GM12878 (cell line): ENCODE measurements around the gene GFAP. TPM values are rescaled to one million over a fixed set of nuclear protein-coding genes. Genes with fewer than 3 reads are reported as not detected.

Experiments used
- ATAC-seq: fragments of 200-7000 bp; cut with Tn5 transposase; 3 replicates; pipeline ENCODE4 v1.9.1; 2020; ENCODE audit warnings: mild to moderate bottlenecking, moderate library complexity
- BruUV-seq: library from RNA; stranded (reverse); fragments of 400-500 nt; replicated peaks from 2 replicates; lab custom pipeline; 2021; lab: Mats Ljungman, UMichigan
- CTCF ChIA-PET: fragments of 300-600 bp; sonication (Branson Sonifier 250); formaldehyde crosslinking; extraction: SDS; loops from one replicate; lab custom pipeline; 2021; ENCODE audit warnings: inconsistent platforms; lab: Yijun Ruan, JAX
- POLR2A ChIA-PET: fragments of 350-600 bp; formaldehyde crosslinking; extraction: SDS; loops from one replicate; lab custom pipeline; 2021; ENCODE audit warnings: inconsistent platforms; lab: Charles Lee
- RAD21 ChIA-PET: fragments of 300-600 bp; sonication (Branson Sonifier 250); formaldehyde crosslinking; loops from one replicate; lab custom pipeline; 2023; ENCODE audit warnings: antibody characterized with exemption; ENCODE audit not compliant: unreplicated experiment; lab: Charles Lee
- SMC1A ChIA-PET: fragments of 300-600 bp; sonication (Branson Sonifier 250); formaldehyde crosslinking; loops from one replicate; lab custom pipeline; 2023; ENCODE audit not compliant: unreplicated experiment, uncharacterized antibody; lab: Charles Lee
- DNase-seq: peaks from one replicate; pipeline ENCODE4 v3.0.0-alpha.2; 2011; ENCODE audit warnings: low read depth, low spot score
- FAIRE-seq: peaks from 3 replicates; lab custom pipeline; 2011; peaks lifted over from hg19 to GRCh38; lab: Jason Lieb, UNC
- H2AFZ ChIP-seq: 2 replicates; pipeline ENCODE4 v1.6.0; 2011; ENCODE audit warnings: low read depth, low read length, control low read depth; ENCODE audit not compliant: control insufficient read depth
- H3K27ac ChIP-seq: 2 replicates; pipeline ENCODE4 v1.5.1; 2011; ENCODE audit warnings: control low read depth; ENCODE audit not compliant: control insufficient read depth, insufficient read depth
- H3K27me3 ChIP-seq, 2 experiments: replicated peaks in 1 of 2; 2 replicates each; pipeline versions ENCODE4 v1.6.0 to v1.6.1; 2011; ENCODE audit warnings: low read length in 1 of 2; ENCODE audit not compliant: control insufficient read depth in 2 of 2, insufficient read depth in 2 of 2
- H3K36me3 ChIP-seq, 2 experiments: 2 replicates each; pipeline ENCODE4 v1.5.1; 2011; ENCODE audit warnings: low read length in 1 of 2; ENCODE audit not compliant: control insufficient read depth in 2 of 2, insufficient read depth in 2 of 2
- H3K4me1 ChIP-seq: 2 replicates; pipeline ENCODE4 v1.6.1; 2011; ENCODE audit warnings: mild to moderate bottlenecking, low read length, moderate library complexity, mixed read lengths; ENCODE audit not compliant: control insufficient read depth, insufficient read depth
- H3K4me2 ChIP-seq: 2 replicates; pipeline ENCODE4 v1.6.0; 2011; ENCODE audit warnings: control low read depth; ENCODE audit not compliant: control insufficient read depth, insufficient read depth
- H3K4me3 ChIP-seq: fragments of 200-600 bp; sonication (generic); 2 replicates; pipeline ENCODE4 v1.5.1; 2016
- H3K79me2 ChIP-seq: 2 replicates; pipeline ENCODE4 v1.6.0; 2011; ENCODE audit warnings: low read length; ENCODE audit not compliant: control insufficient read depth, insufficient read depth
- H3K9ac ChIP-seq: 2 replicates; pipeline ENCODE4 v1.8.0; 2011; ENCODE audit warnings: low read length, control low read depth, mixed read lengths; ENCODE audit not compliant: control insufficient read depth, insufficient read depth
- H3K9me3 ChIP-seq: replicated peaks from 3 replicates; pipeline ENCODE4 v1.5.1; 2011; ENCODE audit warnings: mild to moderate bottlenecking, low read length; ENCODE audit not compliant: control insufficient read depth, insufficient read depth
- H4K20me1 ChIP-seq: 2 replicates; pipeline ENCODE4 v1.6.0; 2011; ENCODE audit not compliant: control insufficient read depth, insufficient read depth
- CBX3 ChIP-seq: fragments of 200-600 bp; sonication (generic); IDR thresholded peaks from 2 replicates; pipeline ENCODE4 v1.6.1; 2016; ENCODE audit warnings: low read depth, borderline replicate concordance
- CBX5 ChIP-seq: sonication (generic); IDR thresholded peaks from 2 replicates; pipeline ENCODE4 v1.6.1; 2016; ENCODE audit warnings: low read depth, moderate library complexity, mild to moderate bottlenecking, inconsistent platforms
- MYB ChIP-seq: fragments of 150-350 bp; IDR thresholded peaks from 2 replicates; pipeline ENCODE4 v1.6.1; 2014; ENCODE audit warnings: mild to moderate bottlenecking, low read depth, low read length, borderline replicate concordance
- NFIC ChIP-seq: IDR thresholded peaks from 2 replicates; pipeline ENCODE4 v1.6.1; 2012; ENCODE audit warnings: low read depth, mild to moderate bottlenecking, inconsistent platforms, low read length, moderate library complexity
- NFYA ChIP-seq: IDR thresholded peaks from 2 replicates; pipeline ENCODE4 v1.6.1; 2011; ENCODE audit warnings: low read depth, mild to moderate bottlenecking, low read length, improper control_type of control experiment, borderline replicate concordance
- NR2F1 ChIP-seq: fragments of 450-650 bp; conservative IDR thresholded peaks from 2 replicates; pipeline ENCODE4 v1.6.1; 2017; ENCODE audit warnings: mild to moderate bottlenecking
- POLR2A ChIP-seq: IDR thresholded peaks from 2 replicates; pipeline ENCODE4 v1.6.1; 2011; ENCODE audit warnings: low read depth, mild to moderate bottlenecking, low read length
- RBBP5 ChIP-seq: fragments of 200-600 bp; sonication (generic); conservative IDR thresholded peaks from 2 replicates; pipeline ENCODE4 v1.6.1; 2016
- WRNIP1 ChIP-seq: IDR thresholded peaks from 2 replicates; pipeline ENCODE4 v1.6.1; 2011; ENCODE audit warnings: low read depth, low read length, improper control_type of control experiment, borderline replicate concordance
- ZNF274 ChIP-seq: IDR thresholded peaks from one replicate; pipeline ENCODE4 v1.8.0; 2011; ENCODE audit not compliant: insufficient read length, insufficient read depth
- ZNF622 ChIP-seq: fragments of 450-650 bp; IDR thresholded peaks from 2 replicates; pipeline ENCODE4 v1.6.1; 2017; ENCODE audit warnings: mild to moderate bottlenecking, inconsistent platforms
- WGBS: methylation state at CpG from one replicate; pipeline ENCODE4 v1.1.6; 2016; ENCODE audit warnings: low lambda C conversion rate; ENCODE audit not compliant: insufficient replicate concordance, insufficient coverage; ENCODE audit errors: missing lambda C conversion rate; 5-methylcytosine and 5-hydroxymethylcytosine counted together
- in situ Hi-C: fragments of 300-500 bp; cut with MboI; formaldehyde crosslinking; loops from 9 replicates; pipeline ENCODE4 v1.14.3; 2018; ENCODE audit warnings: mixed read lengths
- intact Hi-C: fragments of 100-400 bp; cut with micrococcal nuclease; formaldehyde crosslinking; loops from one replicate; pipeline ENCODE4 v1.14.2; 2022; ENCODE audit not compliant: unreplicated experiment
- polyA plus RNA-seq, 11 experiments: library from polyadenylated mRNA; depleted of rRNA in 4 of 11; unstranded in 6 of 11; stranded (reverse) in 5 of 11; fragments of >200 nt; fragmentation: Nextera tagmentation in 4 of 11; fragmentation: Illumina TruSeq in 1 of 11; extraction: Ambion mirVana in 4 of 11; extraction: Trizol in 1 of 11; gene quantifications; 1 replicate in 1 of 11; 2 replicates in 10 of 11; pipeline versions ENCODE4 v1.2.1 to v1.2.3, GENCODE V29; 2011 to 2016; ENCODE audit warnings: inconsistent platforms in 2 of 11, missing spikeins in 2 of 11, low read depth in 1 of 11
- total RNA-seq, 4 experiments: library from RNA; depleted of rRNA in 3 of 4; stranded (reverse); fragments of >200 nt in 3 of 4; fragmentation: Illumina TruSeq in 1 of 4; extraction: Trizol in 1 of 4; gene quantifications; 2 replicates each; pipeline versions ENCODE4 v1.2.1 to v1.2.3, GENCODE V29; 2013 to 2021
- TF ChIP-seq, protein P1 (sequence below): fragments of 450-650 bp; IDR thresholded peaks from 2 replicates; pipeline ENCODE4 v1.6.1; 2017; ENCODE audit warnings: low read depth, mild to moderate bottlenecking, moderate library complexity

GFAP gene
- total and polyA plus RNA-seq, 10 of the 15 experiments (the other 5 are each of a cell fraction or from before 2014, with no cell fraction given): 0.04 to 0.25 TPM; not detected in 8

GRCh38 chr17:44879376-44879775, 35.9 kb downstream of the GFAP start:
- RAD21 ChIA-PET: interaction anchor here (0.9 kb wide), 1 partner anchor 13 kb away, joined by 3 read pairs; no protein-coding TSS in a partner anchor
- Histone ChIP-seq H3K4me3 (no peak overlapping the region), H4K20me1 (no peaks in the 10 kb centered on the region; the same call in 1 of the 2 replicates), H3K79me2 (no peaks in the 10 kb centered on the region), H3K27me3 (no peaks in the 10 kb centered on the region), H3K36me3 (peaks cover 17 to 35% of the 10 kb centered on the region in 2 experiments), H2AFZ (no peak overlapping the region), H3K4me2 (no peak overlapping the region), H3K4me1 (no peaks in the 10 kb centered on the region), H3K9me3 (no peaks in the 10 kb centered on the region), H3K9ac (no peak overlapping the region), H3K27ac (no peak overlapping the region)
- BruUV-seq: no TSS peak
- WGBS: 99% methylated on average over 6 of the region's 6 CpGs
- POLR2A ChIA-PET: no interaction called here
- FAIRE-seq (no peak), ATAC-seq (no peak), DNase-seq (no peak)
- in situ Hi-C loops: no loop called here
- CTCF ChIA-PET: interaction anchor here (0.6 to 2.5 kb wide), 17 partner anchors 10 to 356 kb away, joined by 3 to 21 read pairs (median 3); partner anchors contain the start of genes ACBD4 and EFTUD2
- TF ChIP-seq NR2F1: no peak
- TF ChIP-seq, protein P1, sequence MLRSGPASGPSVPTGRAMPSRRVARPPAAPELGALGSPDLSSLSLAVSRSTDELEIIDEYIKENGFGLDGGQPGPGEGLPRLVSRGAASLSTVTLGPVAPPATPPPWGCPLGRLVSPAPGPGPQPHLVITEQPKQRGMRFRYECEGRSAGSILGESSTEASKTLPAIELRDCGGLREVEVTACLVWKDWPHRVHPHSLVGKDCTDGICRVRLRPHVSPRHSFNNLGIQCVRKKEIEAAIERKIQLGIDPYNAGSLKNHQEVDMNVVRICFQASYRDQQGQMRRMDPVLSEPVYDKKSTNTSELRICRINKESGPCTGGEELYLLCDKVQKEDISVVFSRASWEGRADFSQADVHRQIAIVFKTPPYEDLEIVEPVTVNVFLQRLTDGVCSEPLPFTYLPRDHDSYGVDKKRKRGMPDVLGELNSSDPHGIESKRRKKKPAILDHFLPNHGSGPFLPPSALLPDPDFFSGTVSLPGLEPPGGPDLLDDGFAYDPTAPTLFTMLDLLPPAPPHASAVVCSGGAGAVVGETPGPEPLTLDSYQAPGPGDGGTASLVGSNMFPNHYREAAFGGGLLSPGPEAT: no peak
- TF ChIP-seq CBX3: no peak
- TF ChIP-seq ZNF622: no peak
- no peak for TF ChIP-seq RBBP5
- no peak for TF ChIP-seq NFIC
- no peak for TF ChIP-seq WRNIP1
- no peak for TF ChIP-seq ZNF274
- no peak for TF ChIP-seq MYB
- no peak for TF ChIP-seq CBX5
- TF ChIP-seq NFYA: no peak
- TF ChIP-seq POLR2A: no peak
- intact Hi-C loops: no loop called here
- SMC1A ChIA-PET: interaction anchor here (1.4 kb wide), 1 partner anchor 100 kb away, joined by 4 read pairs; no protein-coding TSS in a partner anchor
